ENCODE data around the gene NIT1. TPM values are rescaled to one million over a fixed set of nuclear protein-coding genes. Genes with fewer than 3 reads are reported as not detected.

NIT1 gene
- total and polyA plus RNA-seq, 7 donors: 20.1 to 43.8 (median 30.7) TPM

GRCh38 chr1:161083748-161084596 lies 33.9 kb upstream of the NIT1 start:
- WGBS, 3 donors: 74 to 87% (median 77%) methylated on average over 10 of the region's 10 CpGs
- H3K27ac ChIP-seq: no peak overlapping the region
- no peak for ATAC-seq

GRCh38 chr1:161084597-161084988 lies 33.3 kb upstream of the NIT1 start:
- no peak overlapping the region for H3K4me3 ChIP-seq
- no peak for ATAC-seq
- peaks cover 0 to 3% (median 0%) of the 10 kb centered on the region in 3 donors for H3K27me3 ChIP-seq (ENCODE audit: insufficient read depth in 3 of 3, low read length in 2 of 3)
- no peaks in the 10 kb centered on the region for H3K9me3 ChIP-seq
- H3K27ac ChIP-seq: no peak overlapping the region
- no peak for TF ChIP-seq CTCF (IDR thresholded peaks at IDR 0.05)
- intact Hi-C loops (cut with DNase I): no loop called here
- DNase-seq: no peak
- WGBS, 3 donors: 77 to 100% (median 92%) methylated on average over 1 of the region's 1 CpG
- H3K36me3 ChIP-seq (ENCODE audit: insufficient read depth in 1 of 2, low read depth in 1 of 2): no peaks in the 10 kb centered on the region
- no peaks in the 10 kb centered on the region for H3K4me1 ChIP-seq

More at GRCh38 chr1:161083748-161084596, 33.9 kb upstream of the NIT1 start:
- H3K4me1 ChIP-seq: no peaks in the 10 kb centered on the region
- no peaks in the 10 kb centered on the region for H3K9me3 ChIP-seq
- DNase-seq: no peak
- no peaks in the 10 kb centered on the region for H3K36me3 ChIP-seq (ENCODE audit: insufficient read depth in 1 of 2, low read depth in 1 of 2)
- peaks cover 0 to 4% (median 0%) of the 10 kb centered on the region in 3 donors for H3K27me3 ChIP-seq (ENCODE audit: insufficient read depth in 3 of 3, low read length in 2 of 3)
- no peak for TF ChIP-seq CTCF (IDR thresholded peaks at IDR 0.05)
- H3K4me3 ChIP-seq: no peak overlapping the region
- intact Hi-C loops (cut with DNase I): no loop called here

GRCh38 chr1:161085165-161085564 lies 32.7 kb upstream of the NIT1 start:
- Histone ChIP-seq H3K4me1 (no peaks in the 10 kb centered on the region), H3K9me3 (no peaks in the 10 kb centered on the region), H3K36me3 (ENCODE audit: insufficient read depth in 1 of 2, low read depth in 1 of 2) (no peaks in the 10 kb centered on the region), H3K27me3 (ENCODE audit: insufficient read depth in 3 of 3, low read length in 2 of 3) (no peaks in the 10 kb centered on the region), H3K27ac (no peak overlapping the region), H3K4me3 (no peak overlapping the region)
- 57 to 69% (median 65%) methylated on average over 2 of the region's 2 CpGs for WGBS, 3 donors
- TF ChIP-seq CTCF (IDR thresholded peaks at IDR 0.05): no peak
- DNase-seq (no peak), ATAC-seq (no peak)
- intact Hi-C loops (cut with DNase I): no loop called here

DNA sequence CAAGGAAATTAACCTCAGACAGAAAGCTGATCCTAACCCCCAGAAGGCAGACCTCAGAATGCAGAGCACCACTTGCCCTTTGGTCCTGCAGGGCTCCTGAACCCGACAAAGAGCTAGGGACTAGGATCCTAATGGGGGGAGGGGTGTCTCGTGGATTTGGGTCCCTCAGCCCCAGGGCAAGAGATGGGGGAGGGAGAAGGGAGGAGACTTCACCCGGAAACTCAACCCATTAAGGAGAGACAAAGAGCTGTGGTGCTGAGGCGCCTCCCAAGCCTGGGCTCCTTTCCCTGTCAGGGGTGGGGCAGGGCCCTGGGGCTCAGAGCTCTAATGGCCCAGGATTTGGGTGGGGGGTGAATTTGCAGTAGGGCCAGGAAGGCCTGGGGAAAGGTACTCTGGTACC lies 31.4 kb upstream of the NIT1 start:
- TF ChIP-seq CTCF (IDR thresholded peaks at IDR 0.05): no peak
- Histone ChIP-seq H3K4me3 (no peak overlapping the region), H3K27ac (no peak overlapping the region), H3K9me3 (no peaks in the 10 kb centered on the region), H3K4me1 (no peaks in the 10 kb centered on the region), H3K36me3 (ENCODE audit: insufficient read depth in 1 of 2, low read depth in 1 of 2) (no peaks in the 10 kb centered on the region), H3K27me3 (ENCODE audit: insufficient read depth in 3 of 3, low read length in 2 of 3) (no peaks in the 10 kb centered on the region)
- intact Hi-C loops (cut with DNase I): no loop called here
- no peak for ATAC-seq
- no peak for DNase-seq
- WGBS, 3 donors: 54 to 65% (median 60%) methylated on average over 4 of the region's 4 CpGs

All from psoas muscle (tissue), 8 donors.